AG10803 (cell line): ENCODE results near the gene AP2B1.

Experiments used
- DNase-seq: peaks from one replicate; pipeline ENCODE4 v3.0.0; 2010; ENCODE audit warnings: low read depth
- H3K4me3 ChIP-seq: 2 replicates; pipeline ENCODE4 v1.5.1; 2011; ENCODE audit warnings: mild to moderate bottlenecking, low read length, control low read depth
- TF ChIP-seq, protein P1 (sequence below): conservative IDR thresholded peaks from 2 replicates; pipeline ENCODE4 v1.5.1; 2011; ENCODE audit warnings: mild to moderate bottlenecking, low read length, control low read depth, inconsistent platforms

The AP2B1 gene

DNA sequence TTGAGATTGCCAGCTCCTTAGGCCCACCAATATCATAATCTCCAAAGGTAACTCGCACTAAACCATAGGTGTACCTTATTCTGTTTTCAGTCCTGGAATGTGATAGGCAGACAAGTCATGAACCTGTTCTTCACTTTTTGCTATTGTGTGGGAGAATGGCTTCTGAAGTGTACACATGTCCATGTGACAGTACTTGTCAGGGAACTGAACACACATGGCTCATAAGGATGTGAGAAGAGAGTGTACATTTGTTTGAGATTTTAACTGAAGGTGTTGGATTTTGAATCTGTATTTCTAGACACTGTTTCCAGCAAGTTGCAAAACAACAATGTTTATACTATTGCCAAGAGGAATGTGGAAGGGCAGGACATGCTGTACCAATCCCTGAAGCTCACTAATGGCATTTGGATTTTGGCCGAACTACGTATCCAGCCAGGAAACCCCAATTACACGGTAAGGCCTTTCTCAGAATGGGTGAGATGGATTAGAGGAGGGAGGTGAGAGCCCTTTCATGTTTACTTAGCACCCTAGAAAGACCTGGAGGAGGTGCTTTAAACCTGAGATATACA lies 129.9 kb downstream of the AP2B1 start:
- peak; percentile 67 for DNase-seq
- no peak overlapping the region for H3K4me3 ChIP-seq
- TF ChIP-seq, protein P1, sequence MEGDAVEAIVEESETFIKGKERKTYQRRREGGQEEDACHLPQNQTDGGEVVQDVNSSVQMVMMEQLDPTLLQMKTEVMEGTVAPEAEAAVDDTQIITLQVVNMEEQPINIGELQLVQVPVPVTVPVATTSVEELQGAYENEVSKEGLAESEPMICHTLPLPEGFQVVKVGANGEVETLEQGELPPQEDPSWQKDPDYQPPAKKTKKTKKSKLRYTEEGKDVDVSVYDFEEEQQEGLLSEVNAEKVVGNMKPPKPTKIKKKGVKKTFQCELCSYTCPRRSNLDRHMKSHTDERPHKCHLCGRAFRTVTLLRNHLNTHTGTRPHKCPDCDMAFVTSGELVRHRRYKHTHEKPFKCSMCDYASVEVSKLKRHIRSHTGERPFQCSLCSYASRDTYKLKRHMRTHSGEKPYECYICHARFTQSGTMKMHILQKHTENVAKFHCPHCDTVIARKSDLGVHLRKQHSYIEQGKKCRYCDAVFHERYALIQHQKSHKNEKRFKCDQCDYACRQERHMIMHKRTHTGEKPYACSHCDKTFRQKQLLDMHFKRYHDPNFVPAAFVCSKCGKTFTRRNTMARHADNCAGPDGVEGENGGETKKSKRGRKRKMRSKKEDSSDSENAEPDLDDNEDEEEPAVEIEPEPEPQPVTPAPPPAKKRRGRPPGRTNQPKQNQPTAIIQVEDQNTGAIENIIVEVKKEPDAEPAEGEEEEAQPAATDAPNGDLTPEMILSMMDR, result no peak

DNA sequence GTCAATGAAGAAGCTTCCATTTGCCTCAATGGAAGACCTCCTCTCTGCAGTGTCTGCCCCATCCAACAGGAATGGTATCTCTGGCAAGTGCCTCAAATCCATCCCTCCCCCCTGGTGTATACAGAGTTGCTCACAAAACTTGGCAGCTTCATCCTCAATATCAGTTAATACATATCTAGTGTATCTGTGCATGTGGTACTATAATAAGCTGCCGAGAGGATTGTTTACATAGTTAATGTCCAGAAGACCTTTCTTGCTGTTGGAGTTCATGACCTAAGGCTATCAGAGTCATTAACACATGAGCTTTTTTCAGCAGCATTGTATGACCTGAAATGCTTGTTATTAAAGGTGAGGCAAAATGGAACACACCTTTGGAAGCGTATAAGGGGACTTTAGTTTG lies 130.4 kb downstream of the AP2B1 start:
- no peak overlapping the region for H3K4me3 ChIP-seq
- TF ChIP-seq, protein P1, result no peak
- DNase-seq, result no peak

DNA sequence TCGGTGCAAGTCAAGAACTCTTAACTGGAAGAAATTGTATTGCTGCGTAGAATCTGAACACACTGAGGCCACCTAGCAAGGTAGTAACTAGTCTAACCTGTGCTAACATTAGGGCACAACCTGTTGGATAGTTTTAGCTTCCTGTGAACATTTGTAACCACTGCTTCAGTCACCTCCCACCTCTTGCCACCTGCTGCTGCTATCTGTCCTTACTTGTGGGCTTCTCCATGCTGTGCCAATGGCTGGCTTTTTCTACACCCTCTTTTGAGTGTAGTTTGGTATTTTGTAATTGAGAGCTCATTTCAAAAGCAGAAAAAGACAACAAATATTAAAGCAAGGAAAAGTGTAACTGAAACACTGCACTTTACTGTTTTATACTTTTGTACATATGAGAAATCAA lies 136.6 kb downstream of the AP2B1 start:
- TF ChIP-seq, protein P1, result no peak
- no peak overlapping the region for H3K4me3 ChIP-seq
- no peak for DNase-seq

DNA sequence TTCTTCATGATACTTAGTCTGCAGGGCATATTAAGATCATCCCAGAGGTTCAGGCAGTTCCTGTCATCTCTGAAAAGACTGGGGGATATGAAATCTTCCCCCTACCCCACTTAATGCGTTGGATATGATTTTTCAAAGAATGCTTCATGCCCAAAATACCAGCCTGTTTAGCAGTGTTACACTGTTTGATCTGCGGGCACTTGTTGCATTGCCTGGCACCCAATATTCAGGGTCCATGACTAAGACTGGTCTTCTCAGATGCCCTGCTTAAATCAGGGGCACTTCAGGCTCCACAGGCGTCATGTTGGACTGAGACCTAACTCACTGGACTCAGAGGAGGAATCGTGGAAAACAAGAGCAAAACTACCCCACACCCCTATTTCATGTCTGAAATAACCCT lies 137.9 kb downstream of the AP2B1 start:
- TF ChIP-seq, protein P1, result no peak
- no peak for DNase-seq
- no peak overlapping the region for H3K4me3 ChIP-seq

DNA sequence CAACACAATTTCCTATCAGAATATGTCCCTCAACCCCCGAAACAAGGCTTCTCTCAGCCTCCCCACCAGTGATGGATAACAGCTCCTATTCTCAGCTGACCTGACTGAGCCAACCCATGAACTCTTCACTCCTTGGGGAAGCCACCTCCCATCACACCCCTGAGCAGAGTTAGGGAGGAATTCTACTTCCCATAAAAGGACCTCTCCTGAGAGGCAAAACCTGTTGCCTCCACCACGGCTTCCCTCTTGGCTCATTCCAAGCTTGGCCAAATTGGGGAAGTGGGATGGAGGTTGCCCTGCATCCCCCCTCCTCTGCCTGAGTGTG lies 138.6 kb downstream of the AP2B1 start:
- no peak overlapping the region for H3K4me3 ChIP-seq
- DNase-seq, result no peak
- TF ChIP-seq, protein P1, result no peak

DNA sequence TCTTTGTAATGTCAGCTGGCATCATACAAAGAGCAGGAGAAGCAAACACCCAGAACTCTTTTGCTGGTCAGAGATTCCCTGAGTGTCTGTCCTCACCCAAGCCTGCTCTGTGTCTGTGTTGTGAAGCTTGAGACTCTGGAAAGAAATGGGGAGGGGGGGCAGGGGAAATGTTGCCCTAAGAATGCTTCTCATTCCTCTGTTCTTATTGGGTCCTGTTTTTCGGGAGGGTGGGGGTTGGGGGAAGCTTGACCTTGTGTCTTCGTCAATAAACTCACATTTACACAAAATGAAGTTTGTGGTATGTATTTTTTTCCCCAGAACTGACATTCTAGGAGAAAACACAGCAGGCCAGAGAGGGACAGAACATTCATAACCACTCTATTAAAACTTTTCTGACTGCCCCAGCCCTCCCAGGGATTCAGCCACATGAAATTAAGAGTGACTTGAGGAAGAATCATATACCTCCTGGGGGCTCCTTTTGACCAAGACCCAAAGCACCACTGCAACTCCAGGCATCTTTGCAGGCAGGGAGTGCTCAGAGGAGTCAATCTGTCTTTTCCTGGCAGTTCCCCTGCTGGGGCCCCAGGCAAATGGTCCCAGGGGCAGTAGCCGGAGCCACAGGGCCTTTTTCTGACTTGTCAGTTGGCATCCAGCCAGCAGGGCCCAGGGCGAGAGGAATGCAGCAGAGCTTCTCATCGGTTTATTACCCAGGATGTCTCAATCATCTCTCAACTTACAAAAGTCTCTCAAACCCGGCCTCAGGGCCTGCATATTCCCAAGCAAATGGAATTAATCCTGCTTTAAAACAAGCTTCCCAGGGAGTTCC lies 139.2 kb downstream of the AP2B1 start:
- peak; percentile 94 for DNase-seq
- TF ChIP-seq, protein P1, result no peak
- no peak overlapping the region for H3K4me3 ChIP-seq

DNA sequence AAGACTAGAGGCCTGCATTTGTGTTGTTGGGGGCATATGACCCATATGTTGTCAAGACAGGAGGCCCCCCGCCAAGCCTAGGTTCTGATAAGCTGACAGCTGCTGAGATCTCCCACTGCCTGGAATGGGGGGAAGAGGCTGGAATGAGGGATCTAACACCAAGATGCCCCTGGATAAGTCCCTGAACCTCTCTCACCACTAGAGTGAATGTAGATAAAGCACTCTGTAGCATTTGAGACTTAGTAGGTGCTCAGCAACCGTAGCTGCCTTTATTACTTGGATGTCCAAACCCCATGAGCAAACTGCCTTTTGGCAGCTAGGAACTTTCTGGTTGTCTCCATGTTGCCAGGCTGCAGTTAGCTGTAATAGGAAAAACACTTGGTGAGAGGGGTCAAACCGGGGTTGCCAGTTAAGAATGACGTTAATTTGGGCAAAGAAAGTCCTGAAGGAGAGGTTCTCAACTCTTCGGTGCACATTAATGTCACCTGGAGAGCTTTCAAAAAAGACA lies 139.9 kb downstream of the AP2B1 start:
- TF ChIP-seq, protein P1, result no peak
- DNase-seq, result peak; percentile 31
- H3K4me3 ChIP-seq, result no peak overlapping the region
